ENCODE results near the gene ADM2. TPM values are rescaled to one million over a fixed set of nuclear protein-coding genes. Genes with fewer than 3 reads are reported as not detected.

ADM2 gene
- total and polyA plus RNA-seq, 2 of the 13 experiments (the other 11 are each of a cell fraction or from before 2014, with no cell fraction given) = 1.2 to 3.0 TPM

DNA sequence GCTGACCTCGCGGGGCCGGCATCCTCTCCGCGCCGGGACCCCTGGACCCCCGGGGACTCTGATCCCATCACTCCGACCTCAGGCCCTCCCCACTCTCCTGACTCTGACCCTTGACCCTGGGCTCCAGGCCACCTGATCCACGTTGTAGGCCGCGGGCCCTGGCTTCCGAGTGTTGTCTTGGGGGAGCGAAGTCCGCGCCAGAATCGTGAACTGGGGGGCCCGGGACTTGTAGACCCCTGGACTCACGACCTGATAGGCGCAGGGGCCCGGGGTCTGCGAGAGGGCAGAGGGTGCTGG, 49.2 kb downstream of the ADM2 start (continued):
- TF ChIP-seq ZNF609 (CRISPR knock-in tag; IDR thresholded peaks at IDR 0.05; ENCODE audit: borderline replicate concordance) (no peak), FOXJ3 (CRISPR knock-in tag; IDR thresholded peaks at IDR 0.05; ENCODE audit: borderline replicate concordance) (no peak), ZNF773 (CRISPR knock-in tag; IDR thresholded peaks at IDR 0.05; ENCODE audit: borderline replicate concordance) (no peak), RXRB (CRISPR knock-in tag; IDR thresholded peaks at IDR 0.05; ENCODE audit: borderline replicate concordance) (no peak; the same call in 1 of the 2 replicates), SIN3A (IDR thresholded peaks at IDR 0.05; ENCODE audit: borderline replicate concordance, low read depth, low read length) (no peak), IKZF4 (CRISPR knock-in tag; IDR thresholded peaks at IDR 0.05; ENCODE audit: borderline replicate concordance, low read depth, not compliant biosample characterization) (no peak), ZNF343 (CRISPR knock-in tag; IDR thresholded peaks at IDR 0.05) (no peak), TARDBP (CRISPR knock-in tag; IDR thresholded peaks at IDR 0.05) (no peak), SNAI1 (CRISPR knock-in tag; IDR thresholded peaks at IDR 0.05; ENCODE audit: borderline replicate concordance) (no peak), ZBTB21 (CRISPR knock-in tag; IDR thresholded peaks at IDR 0.05) (no peak), ZNF382 (CRISPR knock-in tag; IDR thresholded peaks at IDR 0.05; ENCODE audit: borderline replicate concordance) (no peak), ZNF3 (CRISPR knock-in tag; IDR thresholded peaks at IDR 0.05) (no peak; the same call in 1 of the 2 replicates), U2AF2 (IDR thresholded peaks at IDR 0.05; ENCODE audit: low read depth, low read length) (no peak), BRCA1 (CRISPR knock-in tag; IDR thresholded peaks at IDR 0.05) (no peak), REL (CRISPR knock-in tag; conservative IDR thresholded peaks at IDR 0.05) (no peak), ZSCAN22 (CRISPR knock-in tag; IDR thresholded peaks at IDR 0.05) (no peak), SALL2 (CRISPR knock-in tag; IDR thresholded peaks at IDR 0.05) (no peak), ZNF678 (CRISPR knock-in tag; IDR thresholded peaks at IDR 0.05) (peak; percentile 19; the same call in 1 of the 2 replicates), CBFB (CRISPR knock-in tag; IDR thresholded peaks at IDR 0.05) (no peak), CREM (IDR thresholded peaks at IDR 0.05) (no peak), CREM (CRISPR knock-in tag; IDR thresholded peaks at IDR 0.05) (no peak), ZC3H13 (CRISPR knock-in tag; IDR thresholded peaks at IDR 0.05) (no peak; the same call in 1 of the 2 replicates), JUN (CRISPR knock-in tag; IDR thresholded peaks at IDR 0.05) (no peak; the same call in 1 of the 2 replicates)
- TF ChIP-seq, protein P1, sequence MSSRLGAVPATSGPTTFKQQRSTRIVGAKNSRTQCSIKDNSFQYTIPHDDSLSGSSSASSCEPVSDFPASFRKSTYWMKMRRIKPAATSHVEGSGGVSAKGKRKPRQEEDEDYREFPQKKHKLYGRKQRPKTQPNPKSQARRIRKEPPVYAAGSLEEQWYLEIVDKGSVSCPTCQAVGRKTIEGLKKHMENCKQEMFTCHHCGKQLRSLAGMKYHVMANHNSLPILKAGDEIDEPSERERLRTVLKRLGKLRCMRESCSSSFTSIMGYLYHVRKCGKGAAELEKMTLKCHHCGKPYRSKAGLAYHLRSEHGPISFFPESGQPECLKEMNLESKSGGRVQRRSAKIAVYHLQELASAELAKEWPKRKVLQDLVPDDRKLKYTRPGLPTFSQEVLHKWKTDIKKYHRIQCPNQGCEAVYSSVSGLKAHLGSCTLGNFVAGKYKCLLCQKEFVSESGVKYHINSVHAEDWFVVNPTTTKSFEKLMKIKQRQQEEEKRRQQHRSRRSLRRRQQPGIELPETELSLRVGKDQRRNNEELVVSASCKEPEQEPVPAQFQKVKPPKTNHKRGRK (CRISPR knock-in tag; IDR thresholded peaks at IDR 0.05) = no peak
- TF ChIP-seq, protein P2, sequence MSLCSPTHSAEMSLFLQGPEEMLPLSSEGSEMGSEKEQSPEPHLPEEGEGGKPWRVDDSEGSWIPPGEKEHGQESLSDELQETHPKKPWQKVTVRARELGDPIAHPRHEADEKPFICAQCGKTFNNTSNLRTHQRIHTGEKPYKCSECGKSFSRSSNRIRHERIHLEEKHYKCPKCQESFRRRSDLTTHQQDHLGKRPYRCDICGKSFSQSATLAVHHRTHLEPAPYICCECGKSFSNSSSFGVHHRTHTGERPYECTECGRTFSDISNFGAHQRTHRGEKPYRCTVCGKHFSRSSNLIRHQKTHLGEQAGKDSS (CRISPR knock-in tag; IDR thresholded peaks at IDR 0.05; ENCODE audit: borderline replicate concordance, low read depth) = peak; percentile 10; the same call in 1 of the 2 replicates
- TF ChIP-seq, protein P3, sequence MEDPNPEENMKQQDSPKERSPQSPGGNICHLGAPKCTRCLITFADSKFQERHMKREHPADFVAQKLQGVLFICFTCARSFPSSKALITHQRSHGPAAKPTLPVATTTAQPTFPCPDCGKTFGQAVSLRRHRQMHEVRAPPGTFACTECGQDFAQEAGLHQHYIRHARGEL (CRISPR knock-in tag; IDR thresholded peaks at IDR 0.05) = no peak

Measured in HepG2 (cell line).